Adipose tissue (tissue), 3 donors: ENCODE data around the gene PRKAG2. TPM values are rescaled to one million over a fixed set of nuclear protein-coding genes. Genes with fewer than 3 reads are reported as not detected.

ENCODE experiments used
- H3K27ac ChIP-seq: one replicate; pipeline ENCODE4 v1.5.1; 2013; ENCODE audit warnings: low read depth, low read length
- WGBS, 3 donors: extraction: QIAGEN DNeasy Blood & Tissue Kit; methylation state at CpG; one replicate each; pipeline ENCODE4 v1.1.7; 2013; 5-methylcytosine and 5-hydroxymethylcytosine counted together
- polyA plus RNA-seq, 3 donors: library from polyadenylated mRNA; stranded (reverse); fragments of 200-250 nt; gene quantifications; one replicate each; pipeline ENCODE4 v1.2.3, GENCODE V29; 2013
- donor health status: healthy with polysubstance abuse.
- donor health status: Bipolar disorder and iron deficiency.
- donor health status: healthy.

PRKAG2 gene
- polyA plus RNA-seq, 3 donors = 8.1 to 23.1 (median 22.2) TPM

DNA sequence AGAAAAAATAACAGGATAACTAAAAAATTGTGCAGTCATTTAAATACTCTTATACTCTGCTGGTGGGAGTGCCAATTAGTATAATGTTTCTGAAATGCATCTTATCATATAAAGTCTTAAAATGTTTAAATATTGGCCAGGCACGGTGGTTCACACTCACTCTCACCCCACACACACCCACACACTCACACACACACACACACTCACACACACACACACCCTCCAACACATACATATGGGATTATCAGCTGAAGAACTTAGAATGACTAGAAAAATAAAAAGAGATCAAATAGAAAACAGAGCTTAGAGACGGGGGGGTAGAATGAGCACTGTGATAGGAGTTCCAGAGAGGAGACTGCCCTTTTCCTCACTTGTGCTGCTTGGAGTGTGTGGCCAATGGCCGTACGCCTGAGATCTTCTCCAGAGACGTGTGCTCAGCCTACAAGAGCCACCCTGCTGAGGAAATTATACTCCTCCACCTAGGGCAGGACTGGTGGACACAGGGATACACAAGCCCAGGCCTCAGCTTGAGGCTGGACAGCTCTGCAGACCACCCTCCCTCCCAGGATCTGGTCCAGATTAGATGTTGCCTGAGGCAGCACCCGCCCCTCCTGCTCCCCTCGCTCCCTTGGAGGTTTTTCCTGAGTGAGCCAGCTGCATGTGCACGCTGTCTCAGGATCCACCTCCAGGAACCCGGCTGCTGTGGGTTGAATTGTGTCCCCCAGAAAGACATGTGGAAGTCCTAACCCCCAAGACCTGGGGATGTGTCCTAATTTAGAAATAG lies 26.5 kb upstream of the PRKAG2 start:
- 72 to 81% (median 76%) methylated on average over 9 of the region's 9 CpGs for WGBS, 3 donors
- no peak overlapping the region for H3K27ac ChIP-seq

DNA sequence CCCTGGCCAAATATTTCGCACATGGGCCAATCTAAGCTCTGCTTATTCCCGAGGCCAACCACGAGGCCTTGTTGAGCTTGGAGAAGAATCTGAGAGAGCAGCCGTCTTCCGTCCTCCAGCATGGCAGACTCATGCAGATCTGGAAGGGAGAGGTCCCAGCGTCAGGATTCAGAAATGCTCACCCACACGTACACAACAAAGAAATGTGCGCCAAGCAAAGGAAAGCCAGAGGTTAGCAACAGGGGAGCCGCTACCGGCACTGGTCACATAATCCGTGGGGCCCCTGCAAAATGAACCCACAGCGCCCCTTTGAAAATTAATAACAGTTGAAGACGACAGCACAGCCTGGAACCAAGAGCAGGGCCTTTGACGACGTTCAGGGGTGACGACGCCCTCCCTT lies 25.4 kb upstream of the PRKAG2 start:
- no peak overlapping the region for H3K27ac ChIP-seq
- WGBS, 3 donors = 84 to 92% (median 88%) methylated on average over 17 of the region's 17 CpGs

DNA sequence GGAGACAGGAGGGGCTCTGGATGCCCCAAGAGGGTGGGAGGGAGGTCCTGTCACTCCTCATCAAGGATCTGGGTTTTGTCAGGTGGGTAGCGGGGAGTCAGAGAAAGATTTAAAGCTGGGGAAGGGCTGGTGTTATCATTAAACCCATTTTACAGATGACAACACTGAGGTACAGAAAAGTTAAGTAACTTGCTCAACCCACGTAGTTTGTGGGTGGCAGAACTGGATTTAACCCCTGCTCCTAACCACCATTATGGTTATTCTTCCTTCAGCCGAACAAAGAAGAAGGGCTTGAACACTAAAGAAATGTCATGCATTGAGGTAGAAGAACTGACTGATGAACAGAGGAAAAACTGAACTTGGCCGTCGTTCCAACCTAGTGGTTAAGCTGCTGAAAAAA lies 24.9 kb upstream of the PRKAG2 start:
- WGBS, 3 donors = 76 to 87% (median 85%) methylated on average over 5 of the region's 5 CpGs
- H3K27ac ChIP-seq = no peak overlapping the region

DNA sequence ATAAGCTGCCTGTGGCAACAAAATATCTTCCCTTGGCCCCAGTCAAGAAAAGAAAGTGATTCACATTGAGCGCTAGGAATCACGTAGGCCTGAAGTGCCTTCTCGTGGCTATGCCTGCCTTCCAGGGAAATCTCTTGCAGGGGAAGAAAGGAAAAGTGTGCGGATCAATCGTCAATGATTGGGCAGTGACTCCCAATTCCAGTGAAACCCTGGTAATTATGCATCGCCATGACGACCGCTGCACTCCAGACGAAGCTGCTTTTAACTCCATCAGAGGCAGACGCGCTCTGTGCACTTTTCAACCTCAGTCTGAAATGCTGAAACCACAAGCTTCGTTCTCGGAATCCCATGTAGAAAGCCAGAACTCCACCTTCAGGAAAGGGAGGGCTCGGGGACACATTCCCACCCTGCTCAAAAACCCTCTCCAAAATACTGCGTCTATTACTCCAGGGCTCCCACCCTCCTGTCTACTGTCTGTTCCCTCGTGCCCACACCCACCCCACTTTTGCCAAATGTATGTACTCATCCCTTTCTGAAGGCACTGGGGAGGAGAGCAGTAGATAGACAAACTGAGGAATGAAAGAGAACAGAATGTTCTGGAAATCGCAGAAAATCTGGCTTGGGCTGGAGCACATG lies 24.2 kb upstream of the PRKAG2 start:
- 60 to 74% (median 62%) methylated on average over 17 of the region's 17 CpGs for WGBS, 3 donors
- H3K27ac ChIP-seq = no peak overlapping the region

DNA sequence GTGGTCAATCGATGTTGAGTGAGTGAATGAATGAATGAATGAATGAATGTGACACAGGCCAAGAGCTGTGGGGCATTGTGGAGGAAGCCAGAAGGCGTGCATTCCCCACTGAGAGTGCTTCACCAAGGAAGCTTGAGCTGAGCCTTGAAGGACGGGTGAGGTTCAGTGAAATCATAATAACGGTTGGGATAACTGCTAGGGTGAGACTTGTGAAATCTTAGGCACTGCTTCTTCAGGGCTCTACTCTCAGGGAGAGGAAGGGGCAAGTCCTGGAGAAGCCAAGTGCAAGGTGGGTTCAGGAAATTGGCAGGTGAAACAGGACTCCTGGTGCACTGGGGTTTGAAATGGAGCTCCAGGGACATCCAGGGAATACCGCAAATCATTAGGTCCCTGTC lies 23.7 kb upstream of the PRKAG2 start:
- H3K27ac ChIP-seq = no peak overlapping the region
- 69 to 76% (median 74%) methylated on average over 5 of the region's 5 CpGs for WGBS, 3 donors

DNA sequence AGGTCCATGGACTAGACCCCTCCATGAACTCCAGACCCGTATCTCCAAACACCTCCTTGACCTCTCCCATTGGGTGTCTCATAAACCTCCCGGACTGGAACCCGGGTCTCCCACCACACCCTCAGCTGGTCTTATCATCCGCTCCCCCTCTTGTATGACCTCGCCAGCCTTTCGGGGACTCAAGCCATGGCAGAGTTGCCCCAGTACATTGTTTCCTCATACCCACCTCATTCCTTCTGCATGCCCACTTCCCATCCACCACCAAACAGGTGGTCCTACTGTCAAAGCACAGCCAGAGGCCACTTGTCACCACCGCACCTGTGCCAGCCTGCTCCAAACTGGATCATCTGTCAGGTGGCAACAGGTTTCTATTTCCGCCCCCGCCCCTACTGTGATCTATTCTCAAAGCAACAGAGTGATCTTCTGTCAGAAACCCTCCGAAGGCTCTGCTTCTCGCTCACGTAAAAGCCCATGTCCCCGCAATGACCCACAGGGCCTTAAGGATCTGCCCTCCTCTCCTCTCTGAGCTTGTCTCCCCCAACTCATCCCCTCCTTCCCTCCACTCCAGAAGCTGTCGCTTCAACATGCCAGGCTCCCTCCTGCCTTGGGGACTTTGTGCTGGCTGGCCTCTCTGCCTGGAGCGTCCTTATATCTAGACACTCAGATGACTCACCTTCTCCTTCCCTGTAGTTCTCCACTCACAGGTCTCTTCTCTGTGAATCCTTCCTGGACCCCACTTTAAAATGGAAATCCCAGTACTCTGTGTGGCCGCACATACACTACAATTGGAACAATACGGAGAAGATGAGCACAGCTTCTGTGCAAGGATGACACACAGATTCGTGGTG lies 22.8 kb upstream of the PRKAG2 start:
- WGBS, 3 donors = 86 to 92% (median 92%) methylated on average over 18 of the region's 18 CpGs
- H3K27ac ChIP-seq = no peak overlapping the region

DNA sequence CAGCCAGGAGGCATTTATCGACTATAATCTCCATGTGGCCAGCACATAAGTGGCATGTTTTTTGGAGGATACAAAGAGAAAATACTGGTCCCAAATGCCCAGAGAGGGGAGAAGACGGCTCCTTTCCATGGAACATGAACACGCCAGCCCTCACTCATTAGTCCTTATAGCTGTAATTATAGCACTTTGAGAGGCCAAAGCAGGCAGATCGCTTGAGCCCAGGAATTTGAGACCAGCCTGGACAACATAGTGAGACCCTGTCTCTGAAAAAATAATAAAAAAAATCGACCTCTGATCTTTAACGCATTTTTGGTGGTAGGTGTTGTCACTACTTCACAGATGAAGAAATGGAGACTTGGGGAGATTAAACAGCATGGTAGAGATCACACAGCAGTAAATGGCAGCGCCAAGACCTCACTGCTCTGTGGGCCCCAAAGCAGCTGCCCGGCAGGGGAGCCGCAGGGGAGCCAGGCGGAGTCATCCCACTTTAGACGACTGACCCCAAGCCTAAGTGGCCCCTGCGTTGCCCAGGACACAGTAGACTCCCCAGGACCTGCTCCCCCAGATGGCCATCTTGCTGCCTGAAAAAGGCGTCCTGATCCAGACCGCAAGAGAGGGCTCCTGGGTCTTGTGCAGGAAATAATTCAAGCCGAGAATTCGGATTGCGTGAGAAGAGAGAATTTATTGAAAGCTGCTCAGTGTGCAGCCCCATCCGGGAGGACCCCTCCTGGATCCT lies 21.2 kb upstream of the PRKAG2 start:
- WGBS, 3 donors = 83 to 91% (median 90%) methylated on average over 18 of the region's 18 CpGs
- H3K27ac ChIP-seq = no peak overlapping the region

DNA sequence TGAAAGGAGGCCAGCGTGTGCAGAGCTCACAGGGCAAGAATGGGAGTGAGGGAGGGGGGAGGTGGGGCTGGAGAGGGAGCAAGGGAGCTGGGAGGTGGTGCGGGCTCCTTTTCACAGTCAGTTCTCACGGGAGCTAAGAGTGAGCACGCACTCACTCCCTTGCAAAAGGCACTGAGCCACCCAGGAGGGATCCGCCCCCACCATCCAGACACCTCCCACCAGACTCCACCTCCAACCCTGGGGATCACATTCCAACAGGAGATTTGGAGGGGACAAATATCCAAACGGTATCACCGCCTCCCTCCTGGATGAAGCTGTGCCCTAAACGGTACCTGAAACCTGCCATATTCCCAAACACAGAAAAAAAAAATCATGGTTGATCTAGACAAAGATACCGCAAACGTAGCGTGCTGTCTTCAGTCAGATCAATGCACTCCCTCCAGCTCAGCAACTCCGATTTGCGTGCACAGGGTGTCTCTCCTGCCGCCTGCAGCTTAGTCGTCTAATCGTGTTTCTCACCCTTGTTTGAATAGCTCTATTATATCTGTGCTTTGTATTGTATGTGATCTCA lies 20.3 kb upstream of the PRKAG2 start:
- 14 to 41% (median 39%) methylated on average over 16 of the region's 16 CpGs for WGBS, 3 donors

DNA sequence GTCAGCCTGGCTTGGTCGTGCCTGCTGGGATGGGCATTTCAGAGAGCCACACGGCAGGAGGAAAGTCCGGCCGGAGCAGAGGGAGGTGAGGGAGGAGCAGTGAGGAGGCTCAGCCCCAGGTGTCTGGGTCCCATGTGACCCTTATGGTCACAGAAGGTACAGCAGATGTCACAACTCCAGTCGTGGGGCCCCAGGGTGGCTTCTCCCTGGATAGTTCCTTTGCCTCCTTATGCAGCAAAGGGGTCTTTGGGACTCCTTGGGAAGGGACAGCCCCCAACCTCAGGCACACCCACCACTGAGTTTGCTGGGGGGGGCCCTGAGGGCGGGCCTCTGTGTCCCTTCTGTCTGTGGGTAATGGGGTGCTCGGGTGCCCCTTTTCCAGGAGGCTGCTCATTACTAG lies 19.6 kb upstream of the PRKAG2 start:
- H3K27ac ChIP-seq = no peak overlapping the region
- WGBS, 3 donors = 79 to 86% (median 83%) methylated on average over 7 of the region's 7 CpGs

More for the DNA sequence above, 20.3 kb upstream of the PRKAG2 start:
- no peak overlapping the region for H3K27ac ChIP-seq

DNA sequence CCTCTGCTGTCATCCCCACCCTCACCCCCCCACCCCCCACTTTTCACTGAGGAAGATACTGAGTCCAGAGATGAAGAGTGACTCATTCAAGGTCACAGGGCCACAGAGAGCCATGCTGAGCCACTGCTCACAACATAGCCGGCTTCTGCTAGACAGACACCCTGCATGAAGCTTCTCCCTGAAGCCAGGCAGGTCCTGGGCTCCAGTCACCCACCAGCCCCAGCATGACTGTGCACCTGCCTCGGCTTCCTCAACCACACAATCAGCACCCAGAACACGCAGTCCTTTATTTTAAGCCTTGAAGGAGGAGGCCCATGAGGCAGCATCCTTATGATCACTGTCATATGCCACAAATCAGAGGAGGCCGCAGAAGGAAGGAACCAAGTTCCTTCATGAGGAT lies 19.2 kb upstream of the PRKAG2 start:
- WGBS, 3 donors = 88 to 97% (median 94%) methylated on average over 4 of the region's 4 CpGs
- no peak overlapping the region for H3K27ac ChIP-seq

DNA sequence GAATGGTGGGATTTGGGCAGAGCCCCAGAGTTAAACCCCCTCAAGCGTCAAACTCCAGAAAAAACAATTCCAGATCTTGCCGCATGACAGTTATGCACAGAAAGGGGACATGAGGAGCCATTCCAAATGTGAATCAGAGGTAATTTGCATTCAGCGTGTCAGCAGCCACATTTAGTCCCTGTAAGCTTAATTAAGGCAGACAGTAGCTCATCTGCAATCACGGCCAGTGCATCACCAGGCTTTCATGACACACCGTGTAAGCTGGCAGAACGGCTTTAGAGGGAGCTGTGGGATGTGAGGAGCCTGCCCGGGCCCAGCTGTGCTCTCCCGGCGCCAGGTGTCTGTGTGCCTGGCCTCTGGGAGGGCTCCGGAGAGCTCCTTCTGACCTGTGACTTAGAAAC lies 18.7 kb upstream of the PRKAG2 start:
- 91 to 92% (median 92%) methylated on average over 10 of the region's 10 CpGs for WGBS, 3 donors
- H3K27ac ChIP-seq = no peak overlapping the region

DNA sequence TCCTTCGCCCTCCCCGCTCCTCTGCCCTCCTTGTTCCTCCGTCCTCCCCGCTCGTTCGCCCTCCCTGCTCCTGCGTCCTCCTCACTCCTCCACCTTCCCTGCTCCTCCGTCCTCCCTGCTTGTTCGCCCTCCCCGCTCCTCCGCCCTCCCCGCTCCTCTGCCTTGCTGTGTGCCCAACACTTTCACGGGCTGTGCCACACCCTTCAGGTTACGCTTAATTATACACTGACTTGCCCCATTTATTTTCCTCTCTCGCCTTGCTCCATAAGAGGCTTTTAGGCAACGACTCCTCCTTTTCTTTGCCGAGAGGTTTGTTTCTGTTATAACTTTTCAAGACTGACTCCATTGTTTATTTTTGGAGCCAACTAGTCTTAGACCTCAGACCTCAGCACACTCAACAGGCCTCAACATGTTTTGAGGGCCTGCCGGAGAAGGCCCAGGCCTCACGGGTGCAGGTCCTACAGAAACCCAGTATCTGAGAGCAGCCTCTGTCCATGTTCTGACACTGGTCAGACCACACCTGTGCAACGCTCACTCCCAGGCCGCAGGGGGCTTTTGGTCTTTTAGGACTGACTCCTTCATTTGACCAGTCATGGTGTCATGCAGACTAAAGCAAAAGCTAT lies 18.2 kb upstream of the PRKAG2 start:
- 83 to 90% (median 89%) methylated on average over 21 of the region's 21 CpGs for WGBS, 3 donors
- no peak overlapping the region for H3K27ac ChIP-seq

DNA sequence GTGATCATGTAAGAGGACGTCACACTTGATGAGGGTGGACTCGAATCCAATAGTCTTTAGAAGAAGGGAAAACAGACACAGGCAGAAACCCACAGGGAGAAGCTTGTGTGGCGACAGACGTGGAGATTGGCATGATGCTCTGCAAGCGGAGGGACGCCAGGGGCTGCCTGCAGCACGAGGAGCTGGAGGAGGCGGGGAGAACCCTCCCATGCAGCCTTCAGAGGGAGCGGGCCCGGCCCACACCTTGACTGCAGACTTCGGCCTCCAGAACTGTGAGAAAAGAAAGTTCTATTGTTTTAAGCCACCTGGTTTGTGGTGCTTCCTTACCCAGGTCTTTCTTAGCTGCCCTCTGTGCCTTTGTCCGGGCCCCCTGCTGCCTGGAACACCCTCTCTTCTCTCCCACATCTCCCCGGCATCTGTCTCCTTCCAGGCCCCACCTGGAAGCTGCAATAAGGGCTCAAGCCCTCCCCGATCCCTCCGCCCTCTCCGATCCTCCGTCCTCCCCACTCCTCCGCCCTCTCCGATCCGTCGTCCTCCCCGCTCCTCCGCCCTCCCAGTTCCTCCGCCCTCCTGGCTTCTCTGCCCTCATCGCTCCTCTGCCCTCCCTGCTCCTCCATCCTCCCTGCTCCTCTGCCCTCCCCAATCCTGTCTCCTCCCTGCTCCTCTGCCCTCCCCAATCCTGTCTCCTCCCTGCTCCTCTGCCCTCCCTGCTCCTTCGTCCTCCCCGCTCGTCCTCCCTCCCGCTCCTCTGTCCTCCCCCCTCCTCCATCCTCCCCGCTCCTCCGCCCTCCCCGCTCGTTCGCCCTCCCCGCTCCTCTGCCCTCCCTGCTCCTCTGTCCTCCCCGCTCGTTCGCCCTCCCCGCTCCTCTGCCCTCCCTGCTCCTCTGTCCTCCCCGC lies 17.4 kb upstream of the PRKAG2 start:
- 88 to 89% (median 88%) methylated on average over 35 to 39 of the region's 40 CpGs for WGBS, 3 donors
- no peak overlapping the region for H3K27ac ChIP-seq

DNA sequence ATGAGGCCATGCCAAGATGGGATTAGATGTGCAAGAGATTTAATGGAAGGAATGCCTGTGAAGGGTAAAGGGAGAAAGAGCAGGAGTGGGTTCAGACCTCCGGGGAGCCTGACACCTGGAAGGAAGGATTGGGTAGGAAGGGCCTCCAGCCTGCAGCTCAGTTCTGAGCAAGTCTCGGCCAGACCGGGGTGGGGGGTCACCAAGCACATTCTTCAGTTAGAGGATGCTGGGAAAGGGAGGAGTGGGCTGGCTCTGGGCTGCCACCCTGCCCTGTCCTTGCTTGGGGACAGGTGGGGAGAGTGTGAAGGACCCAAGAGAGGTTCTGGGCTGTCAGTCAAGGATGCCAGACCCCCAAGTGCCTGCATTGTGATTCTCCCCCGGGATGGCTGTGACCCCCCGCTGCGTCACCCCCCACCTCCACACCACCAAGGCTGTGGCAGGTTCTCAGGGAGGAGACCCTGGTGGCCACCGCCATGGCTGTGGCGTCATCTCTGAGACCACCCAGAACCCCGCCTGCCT lies 16.5 kb upstream of the PRKAG2 start:
- no peak overlapping the region for H3K27ac ChIP-seq
- 81 to 91% (median 83%) methylated on average over 7 to 9 of the region's 9 CpGs for WGBS, 3 donors

DNA sequence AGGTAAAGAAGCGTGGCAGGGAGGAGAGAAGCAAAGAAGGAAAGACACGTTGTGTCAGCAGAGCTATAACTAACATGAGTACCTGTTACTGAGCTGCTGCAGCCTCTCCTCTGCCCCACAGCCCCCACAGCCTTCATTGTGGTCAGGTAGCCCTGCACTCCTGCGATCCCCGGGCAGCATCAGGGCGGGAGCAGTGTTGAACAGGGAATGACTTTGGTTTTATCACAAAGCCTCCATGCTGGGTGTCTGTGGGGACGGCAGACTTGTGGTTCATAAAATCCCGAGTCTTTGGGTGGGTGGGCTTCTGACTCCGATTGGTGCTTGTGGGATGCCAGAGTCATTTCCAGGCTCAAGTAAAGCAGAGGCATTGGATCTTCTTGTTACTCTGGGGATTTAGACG lies 14.8 kb upstream of the PRKAG2 start:
- 62 to 64% (median 63%) methylated on average over 9 of the region's 9 CpGs for WGBS, 3 donors
- no peak overlapping the region for H3K27ac ChIP-seq

DNA sequence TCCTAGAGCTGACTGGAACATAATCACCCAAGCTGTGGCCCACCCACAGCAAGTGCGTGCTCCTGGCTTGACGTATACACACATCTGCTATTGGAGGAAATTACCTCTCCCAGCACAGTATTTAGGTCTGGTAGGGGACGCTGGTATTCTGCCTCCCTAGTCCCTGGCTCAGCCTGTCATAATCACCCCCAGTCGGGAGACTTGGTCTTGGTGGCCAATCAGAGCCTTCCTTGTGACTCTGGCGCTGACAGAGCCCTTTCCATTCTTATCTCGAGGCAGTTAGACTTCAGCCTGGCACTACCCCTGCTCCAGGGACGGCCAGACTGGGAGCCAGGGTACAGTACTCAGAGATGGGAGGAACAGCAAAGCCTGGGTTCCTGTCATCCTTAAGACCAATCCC lies 14.3 kb upstream of the PRKAG2 start:
- no peak overlapping the region for H3K27ac ChIP-seq
- WGBS, 3 donors = 54 to 69% (median 65%) methylated on average over 7 of the region's 7 CpGs
